ENCODE measurements around the gene SLC27A6.

- TF ChIP-seq CTCF (conservative IDR thresholded peaks at IDR 0.05; ENCODE audit: low read depth in 2 of 2), result peak in 1 of 2 experiments; percentile 22; a peak in 3 of 4 replicates
- no peak for TF ChIP-seq REST (IDR thresholded peaks at IDR 0.05; ENCODE audit: unreplicated experiment)
- TF ChIP-seq EZH2 (IDR thresholded peaks at IDR 0.05; ENCODE audit: low read depth, unreplicated experiment), result no peak
- no peak for TF ChIP-seq POLR2AphosphoS5 (IDR thresholded peaks at IDR 0.05; ENCODE audit: low read depth)
- no peak for TF ChIP-seq NANOG (IDR thresholded peaks at IDR 0.05; ENCODE audit: borderline replicate concordance)
- no peak for TF ChIP-seq ZNF331 (CRISPR knock-in tag; IDR thresholded peaks at IDR 0.05; ENCODE audit: low read depth)
Measured at GRCh38 chr5:129053438-129053837, 88.2 kb downstream of the SLC27A6 start.

All from GM23338 (cell line).